H1 (cell line): ENCODE measurements around the gene SEL1L. TPM values are rescaled to one million over a fixed set of nuclear protein-coding genes. Genes with fewer than 3 reads are reported as not detected.

ENCODE experiments used
- CTCF ChIA-PET: fragments of 300-600 bp; sonication (Branson Sonifier 250); formaldehyde crosslinking; loops from one replicate; lab custom pipeline; 2021; ENCODE audit not compliant: partially characterized antibody; lab: Charles Lee
- POLR2A ChIA-PET: fragments of 300-600 bp; sonication (Branson Sonifier 250); formaldehyde crosslinking; loops from one replicate; lab custom pipeline; 2021; ENCODE audit warnings: inconsistent platforms; ENCODE audit not compliant: partially characterized antibody; lab: Charles Lee
- DNase-seq, 2 experiments: peaks; one replicate each; pipeline versions ENCODE4 v3.0.0 to v3.0.0-alpha.2; 2010 to 2022; ENCODE audit warnings: low spot score in 2 of 2, low read depth in 1 of 2, mixed read lengths in 1 of 2
- FAIRE-seq: peaks from 2 replicates; lab custom pipeline; 2011; peaks lifted over from hg19 to GRCh38; lab: Jason Lieb, UNC
- H2AFZ ChIP-seq: 2 replicates; pipeline ENCODE4 v1.8.1; 2012; ENCODE audit warnings: low read length, inconsistent platforms
- H2AK5ac ChIP-seq: 2 replicates; pipeline ENCODE4 v1.6.1; 2013; ENCODE audit warnings: low read depth, low read length
- H2BK120ac ChIP-seq: replicated peaks from 2 replicates; pipeline ENCODE3; 2013; ENCODE audit warnings: low read depth, low read length, inconsistent platforms
- H2BK12ac ChIP-seq: 2 replicates; pipeline ENCODE4 v1.6.1; 2013; ENCODE audit warnings: low read depth, low read length
- H2BK15ac ChIP-seq: 2 replicates; pipeline ENCODE4 v1.6.1; 2013; ENCODE audit warnings: low read length
- H2BK20ac ChIP-seq: 2 replicates; pipeline ENCODE4 v1.6.1; 2013; ENCODE audit warnings: low read length
- H2BK5ac ChIP-seq: 2 replicates; pipeline ENCODE4 v1.6.1; 2013; ENCODE audit warnings: low read depth, low read length
- H3K14ac ChIP-seq: 2 replicates; pipeline ENCODE4 v1.6.1; 2013; ENCODE audit warnings: inconsistent platforms; ENCODE audit not compliant: insufficient read length
- H3K18ac ChIP-seq: 2 replicates; pipeline ENCODE4 v1.6.1; 2013; ENCODE audit warnings: low read length; ENCODE audit errors: extremely low read depth
- H3K23ac ChIP-seq: 2 replicates; pipeline ENCODE4 v1.6.1; 2013; ENCODE audit warnings: inconsistent platforms; ENCODE audit not compliant: insufficient read length
- H3K23me2 ChIP-seq: 2 replicates; pipeline ENCODE4 v1.6.1; 2013; ENCODE audit warnings: low read depth, low read length
- H3K27ac ChIP-seq: 2 replicates; pipeline ENCODE4 v1.6.1; 2011; ENCODE audit warnings: low read depth, low read length, inconsistent platforms
- H3K27me3 ChIP-seq, 4 experiments: replicated peaks in 1 of 4; 1 replicate in 1 of 4; 2 replicates in 3 of 4; pipeline versions ENCODE4 v1.6.1 to v1.8.1; 2011 to 2013; ENCODE audit warnings: low read length in 3 of 4, mild to moderate bottlenecking in 3 of 4, inconsistent platforms in 2 of 4, mixed read lengths in 2 of 4, moderate library complexity in 1 of 4; ENCODE audit not compliant: control insufficient read depth in 3 of 4, insufficient read depth in 3 of 4; ENCODE audit errors: extremely low read depth in 1 of 4
- H3K36me3 ChIP-seq, 4 experiments: 2 replicates each; pipeline versions ENCODE4 v1.6.1 to v1.8.1; 2011 to 2013; ENCODE audit warnings: mild to moderate bottlenecking in 4 of 4, low read length in 3 of 4, moderate library complexity in 2 of 4, control low read depth in 1 of 4, inconsistent platforms in 1 of 4; ENCODE audit not compliant: insufficient read depth in 4 of 4, control insufficient read depth in 2 of 4
- H3K4ac ChIP-seq: replicated peaks from 2 replicates; pipeline ENCODE3; 2013; ENCODE audit warnings: low read length, low read depth, mixed read lengths, inconsistent platforms; ENCODE audit not compliant: insufficient read length
- H3K4me1 ChIP-seq, 4 experiments: replicated peaks in 1 of 4; 1 replicate in 1 of 4; 2 replicates in 3 of 4; pipeline versions ENCODE4 v1.6.1 to v1.8.1; 2011 to 2013; ENCODE audit warnings: low read length in 3 of 4, inconsistent platforms in 2 of 4, mixed read lengths in 1 of 4; ENCODE audit not compliant: insufficient read depth in 4 of 4, control insufficient read depth in 3 of 4
- H3K4me2 ChIP-seq, 2 experiments: 2 replicates each; pipeline versions ENCODE4 v1.6.1 to v1.8.1; 2011 to 2013; ENCODE audit warnings: low read depth in 2 of 2, low read length in 2 of 2, control low read depth in 1 of 2, inconsistent platforms in 1 of 2, mild to moderate bottlenecking in 1 of 2; ENCODE audit not compliant: insufficient read depth in 1 of 2
- H3K4me3 ChIP-seq, 4 experiments: fragments of 200-600, 300-600 bp in 1 of 4; sonication (generic), shearing (Covaris generic), sonication (Bioruptor Twin) in 1 of 4; 2 replicates each; pipeline versions ENCODE4 v1.5.1 to v1.8.1; 2011 to 2016; ENCODE audit warnings: low read length in 4 of 4, low read depth in 3 of 4, control low read depth in 2 of 4, inconsistent platforms in 2 of 4, mild to moderate bottlenecking in 2 of 4, mixed read lengths in 1 of 4, moderate library complexity in 1 of 4; ENCODE audit not compliant: insufficient read depth in 2 of 4; ENCODE audit errors: extremely low read depth in 1 of 4
- H3K56ac ChIP-seq: replicated peaks from 2 replicates; pipeline ENCODE3; 2013; ENCODE audit warnings: low read depth, mild to moderate bottlenecking, mixed read lengths, low read length, inconsistent platforms; ENCODE audit not compliant: insufficient read length
- H3K79me1 ChIP-seq: 2 replicates; pipeline ENCODE4 v1.6.1; 2013; ENCODE audit warnings: low read depth, low read length, control low read depth
- H3K79me2 ChIP-seq, 2 experiments: 2 replicates each; pipeline versions ENCODE4 v1.6.1 to v1.8.1; 2012 to 2013; ENCODE audit warnings: low read length in 2 of 2, mild to moderate bottlenecking in 2 of 2, inconsistent platforms in 1 of 2; ENCODE audit not compliant: insufficient read depth in 2 of 2, control insufficient read depth in 1 of 2
- H3K9ac ChIP-seq, 4 experiments: replicated peaks in 1 of 4; 1 replicate in 1 of 4; 2 replicates in 3 of 4; pipeline versions ENCODE4 v1.6.1 to v1.8.1; 2011 to 2013; ENCODE audit warnings: low read depth in 3 of 4, low read length in 3 of 4, control low read depth in 2 of 4, mild to moderate bottlenecking in 2 of 4, moderate library complexity in 2 of 4, inconsistent platforms in 1 of 4; ENCODE audit errors: extremely low read depth in 1 of 4
- H3K9me3 ChIP-seq, 2 experiments: 2 replicates each; pipeline versions ENCODE4 v1.6.1 to v1.8.1; 2012 to 2013; ENCODE audit warnings: mild to moderate bottlenecking in 2 of 2, moderate library complexity in 2 of 2, control low read depth in 1 of 2, inconsistent platforms in 1 of 2, low read depth in 1 of 2, low read length in 1 of 2, mixed read lengths in 1 of 2; ENCODE audit not compliant: insufficient read depth in 2 of 2
- H4K20me1 ChIP-seq, 2 experiments: replicated peaks in 1 of 2; 2 replicates each; pipeline versions ENCODE3 to v1.8.1; 2011 to 2013; ENCODE audit warnings: inconsistent platforms in 2 of 2, low read length in 2 of 2, mild to moderate bottlenecking in 1 of 2; ENCODE audit not compliant: insufficient read depth in 2 of 2, control insufficient read depth in 1 of 2
- H4K5ac ChIP-seq: 2 replicates; pipeline ENCODE4 v1.6.1; 2013; ENCODE audit warnings: low read length, low read depth, mixed read lengths, inconsistent platforms; ENCODE audit not compliant: insufficient read length
- H4K8ac ChIP-seq: 2 replicates; pipeline ENCODE4 v1.8.0; 2013; ENCODE audit warnings: mild to moderate bottlenecking, moderate library complexity, low read length, inconsistent platforms; ENCODE audit not compliant: insufficient read depth; ENCODE audit errors: extremely low read depth
- H4K91ac ChIP-seq: replicated peaks from 2 replicates; pipeline ENCODE3; 2013; ENCODE audit warnings: low read length, mixed read lengths, inconsistent platforms; ENCODE audit not compliant: insufficient read length
- BCL11A ChIP-seq, 2 experiments: IDR thresholded peaks; one replicate each; pipeline ENCODE4 v1.6.1; 2011; ENCODE audit warnings: low read depth in 2 of 2, low read length in 2 of 2, mild to moderate bottlenecking in 2 of 2
- CBX5 ChIP-seq: fragments of 300-800, 300-1000 bp; sonication (generic); IDR thresholded peaks from 2 replicates; pipeline ENCODE4 v1.7.1; 2016; ENCODE audit warnings: antibody characterized with exemption, low read length, low read depth
- JUND ChIP-seq: IDR thresholded peaks from 2 replicates; pipeline ENCODE4 v1.6.1; 2011; ENCODE audit warnings: mild to moderate bottlenecking, improper control_type of control experiment, low read length
- TBP ChIP-seq: IDR thresholded peaks from 2 replicates; pipeline ENCODE4 v1.6.1; 2011; ENCODE audit warnings: low read depth, low read length, improper control_type of control experiment
- YY1 ChIP-seq: IDR thresholded peaks from 2 replicates; pipeline ENCODE4 v1.6.1; 2011; ENCODE audit warnings: low read depth, mild to moderate bottlenecking, low read length
- WGBS, 2 experiments: shearing (Covaris generic) in 1 of 2; methylation state at CpG; one replicate each; pipeline versions ENCODE4 v1.1.6 to v1.1.7; 2013 to 2015; ENCODE audit warnings: low lambda C conversion rate in 2 of 2, mixed read lengths in 2 of 2, inconsistent platforms in 1 of 2, low coverage in 1 of 2, missing lambda C conversion rate in 1 of 2; ENCODE audit not compliant: insufficient replicate concordance in 2 of 2, insufficient coverage in 1 of 2, insufficient read length in 1 of 2; ENCODE audit errors: extremely low coverage in 1 of 2, missing lambda C conversion rate in 1 of 2; 5-methylcytosine and 5-hydroxymethylcytosine counted together
- polyA plus RNA-seq, 7 experiments: library from polyadenylated mRNA; depleted of rRNA in 3 of 7; stranded (reverse) in 5 of 7; unstranded in 2 of 7; fragments of >200 nt in 5 of 7; fragments of 200-250 nt in 2 of 7; gene quantifications; 1 replicate in 5 of 7; 2 replicates in 1 of 7; 4 replicates in 1 of 7; pipeline versions ENCODE4 v1.2.1 to v1.2.3, GENCODE V29; 2011 to 2013; ENCODE audit warnings: missing spikeins in 2 of 7, mixed read lengths in 2 of 7
- total RNA-seq: library from RNA; stranded (reverse); fragmentation: NEBNext Ultra II Directional; extraction: Animal tissue kit (Norgen Biotek cat#: 25700); gene quantifications from 2 replicates; pipeline ENCODE4 v1.2.1, GENCODE V29; 2021
- TF ChIP-seq, protein P1 (sequence below): IDR thresholded peaks from 2 replicates; pipeline ENCODE4 v1.6.1; 2011; ENCODE audit warnings: low read length, improper control_type of control experiment
- TF ChIP-seq, protein P2 (sequence below): IDR thresholded peaks from 2 replicates; pipeline ENCODE4 v1.6.1; 2012; ENCODE audit warnings: inconsistent platforms

The SEL1L gene
- total and polyA plus RNA-seq, 2 of the 8 experiments (the other 6 are each of a cell fraction or from before 2014, with no cell fraction given): 4.3 to 34.9 TPM

GRCh38 chr14:81529391-81529790, 4.3 kb downstream of the SEL1L start:
- no peak for FAIRE-seq
- Histone ChIP-seq H3K56ac (no peak overlapping the region), H2BK120ac (no peak overlapping the region), H3K4me1 (0 out of 7 replicates have a peak, but pooled peaks cover 0 to 2% (median 0%) of the 10 kb centered on the region in 4 experiments), H3K27me3 (no peaks in the 10 kb centered on the region), H3K4me2 (no peak overlapping the region), H3K23me2 (peaks cover 3% of the 10 kb centered on the region; the same call in 1 of the 2 replicates), H3K79me1 (no peaks in the 10 kb centered on the region), H4K20me1 (peaks cover 2 to 4% of the 10 kb centered on the region in 2 experiments), H2BK20ac (no peak overlapping the region), H4K8ac (no peak overlapping the region), H4K5ac (no peak overlapping the region), H3K9ac (no peak overlapping the region), H2BK5ac (no peak overlapping the region), H3K4me3 (no peak overlapping the region), H2BK12ac (no peak overlapping the region), H2AFZ (no peak overlapping the region), H3K4ac (no peak overlapping the region), H3K79me2 (peaks cover 0 to 17% of the 10 kb centered on the region in 2 experiments; a peak in 2 of 4 replicates), H2AK5ac (no peak overlapping the region), H4K91ac (no peak overlapping the region), H3K27ac (no peak overlapping the region), H3K36me3 (peaks cover 0 to 6% (median 1%) of the 10 kb centered on the region in 4 experiments; a peak in 2 of 8 replicates), H3K18ac (no peak overlapping the region), H2BK15ac (no peak overlapping the region), H3K23ac (no peak overlapping the region), H3K9me3 (no peaks in the 10 kb centered on the region), H3K14ac (no peak overlapping the region)
- CTCF ChIA-PET: interaction anchor here (1.1 to 1.4 kb wide), 2 partner anchors 76 to 77 kb away, joined by 3 read pairs; no protein-coding TSS in a partner anchor
- POLR2A ChIA-PET: no interaction called here
- no peak for DNase-seq
- WGBS, 2 experiments: 90% methylated on average over 2 of the region's 2 CpGs; no CpG with 5 or more reads in 1 of the 2 experiments
- no peak for TF ChIP-seq CBX5
- TF ChIP-seq, protein P1, sequence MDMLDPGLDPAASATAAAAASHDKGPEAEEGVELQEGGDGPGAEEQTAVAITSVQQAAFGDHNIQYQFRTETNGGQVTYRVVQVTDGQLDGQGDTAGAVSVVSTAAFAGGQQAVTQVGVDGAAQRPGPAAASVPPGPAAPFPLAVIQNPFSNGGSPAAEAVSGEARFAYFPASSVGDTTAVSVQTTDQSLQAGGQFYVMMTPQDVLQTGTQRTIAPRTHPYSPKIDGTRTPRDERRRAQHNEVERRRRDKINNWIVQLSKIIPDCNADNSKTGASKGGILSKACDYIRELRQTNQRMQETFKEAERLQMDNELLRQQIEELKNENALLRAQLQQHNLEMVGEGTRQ: no peak
- TF ChIP-seq TBP: no peak
- TF ChIP-seq, protein P2, sequence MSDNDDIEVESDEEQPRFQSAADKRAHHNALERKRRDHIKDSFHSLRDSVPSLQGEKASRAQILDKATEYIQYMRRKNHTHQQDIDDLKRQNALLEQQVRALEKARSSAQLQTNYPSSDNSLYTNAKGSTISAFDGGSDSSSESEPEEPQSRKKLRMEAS: no peak
- no peak for TF ChIP-seq JUND
- TF ChIP-seq YY1: no peak
- TF ChIP-seq BCL11A (IDR thresholded peaks at IDR 0.05; ENCODE audit: low read depth in 2 of 2, low read length in 2 of 2): no peak
